HG03575 (cell line): ENCODE data around the gene COLQ.
"Not testable (repeated sequence)": the region's sequence is repeated elsewhere in the genome, so short reads cannot be mapped to it uniquely, and the experiment has no call there.

Experiments used
- ATAC-seq: cut with Tn5 transposase; IDR thresholded peaks from one replicate; pipeline ENCODE4 v1.9.1; 2021; ENCODE audit not compliant: unreplicated experiment, insufficient number of reproducible peaks, low FRiP score; ENCODE audit errors: extremely low read depth

COLQ gene

DNA sequence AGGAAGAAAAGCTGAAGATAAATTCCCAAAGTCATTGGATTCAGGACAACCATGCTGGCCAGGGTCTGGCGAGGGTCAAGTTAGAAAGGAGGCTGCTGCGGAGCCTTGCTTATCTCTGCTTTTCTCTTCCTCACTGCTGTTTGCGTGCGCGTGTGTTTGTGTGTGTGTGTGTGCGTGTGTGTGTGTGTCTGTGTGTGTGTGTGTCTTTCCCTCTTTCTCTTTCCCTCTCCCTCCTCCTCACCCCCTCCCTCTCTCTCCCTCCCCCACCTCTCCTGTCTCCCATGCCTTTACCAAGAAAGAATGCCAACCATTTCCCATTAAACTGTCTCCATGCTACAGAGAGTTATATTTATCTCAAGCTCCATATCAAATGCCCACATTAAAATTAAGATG, at the start of gene COLQ:
COLQ (minus strand) TSS at position 134 of the 393 bp plus-strand sequence; CDS start at position 53, 81 bp downstream.
- no peak for ATAC-seq

DNA sequence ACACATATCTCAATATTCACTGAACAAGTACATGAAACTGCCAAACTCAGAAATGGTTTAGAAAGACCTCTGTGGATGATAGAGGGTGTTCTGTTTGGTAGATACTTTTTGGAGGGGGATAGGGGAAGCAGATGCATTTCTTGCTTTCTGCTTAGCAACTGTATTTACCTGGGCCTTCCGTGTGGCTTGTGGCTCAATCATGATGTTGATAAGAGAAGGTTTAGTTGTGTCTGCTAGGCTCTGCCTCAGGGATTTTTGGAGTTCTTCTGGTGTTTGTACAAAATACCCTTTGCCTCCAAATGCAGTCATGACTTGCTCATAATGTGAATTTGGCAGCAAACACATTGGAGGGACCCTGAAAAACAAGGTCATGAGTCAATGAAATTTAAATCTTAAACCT, 41.7 kb upstream of the COLQ start:
- no peak for ATAC-seq

DNA sequence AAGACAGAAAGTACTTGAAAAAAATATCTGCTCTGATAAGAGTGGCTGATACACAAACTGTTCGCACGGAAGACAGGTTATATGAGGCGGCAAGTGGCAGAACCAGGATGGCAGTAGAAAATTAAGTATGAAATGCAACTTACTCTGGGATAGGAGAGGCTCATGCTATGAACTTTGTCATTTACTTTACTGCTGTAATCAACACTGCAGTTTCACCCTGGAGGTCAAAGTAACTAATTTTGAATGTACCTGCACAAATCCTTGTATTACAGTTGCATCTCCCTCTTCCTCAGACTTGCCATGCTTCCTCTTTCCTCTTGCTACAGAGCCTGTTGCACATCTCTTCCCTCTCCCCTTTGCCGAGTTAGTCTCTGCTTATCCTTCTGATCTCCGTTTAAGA, 41.1 kb upstream of the COLQ start:
- ATAC-seq = no peak

DNA sequence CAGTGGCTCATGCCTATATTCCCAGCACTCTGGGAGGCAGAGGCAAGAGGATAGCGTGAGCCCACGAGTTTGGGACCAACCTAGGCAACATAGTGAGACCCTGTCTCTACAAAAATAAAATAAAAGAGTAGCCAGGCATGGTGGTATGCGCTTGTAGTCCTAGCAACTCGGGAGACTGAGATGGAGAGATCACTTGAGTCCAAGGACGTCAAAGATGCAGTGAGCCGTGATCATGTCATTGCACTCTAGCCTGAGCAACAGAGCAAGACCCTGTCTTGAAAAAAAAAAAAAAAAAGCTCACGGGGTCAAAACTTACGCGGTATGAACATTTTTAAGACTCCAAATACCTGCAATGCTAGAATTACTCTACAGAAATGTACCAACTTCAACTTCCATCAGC, 37.1 kb upstream of the COLQ start:
- ATAC-seq = no peak

DNA sequence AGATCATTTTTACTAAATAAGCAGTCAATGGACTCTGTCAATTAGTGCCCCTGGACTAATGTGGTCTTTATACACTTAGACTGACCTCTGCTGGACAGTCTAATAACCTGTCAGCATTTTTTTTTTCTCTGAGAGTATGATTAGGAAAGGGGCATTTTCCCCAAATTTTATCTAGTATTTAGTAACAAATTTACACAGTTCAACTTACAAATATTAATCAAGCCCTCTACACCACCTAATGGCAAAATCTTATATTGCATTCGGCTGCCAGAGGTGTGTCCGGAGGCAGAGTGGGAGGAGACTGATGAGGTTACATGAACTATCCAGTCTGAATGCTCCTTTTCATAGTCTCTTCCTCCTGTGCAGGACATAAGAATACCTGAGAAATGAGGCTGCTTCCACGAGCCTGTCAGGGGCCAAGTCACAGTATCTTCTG, 36.0 kb upstream of the COLQ start:
- ATAC-seq = no peak

DNA sequence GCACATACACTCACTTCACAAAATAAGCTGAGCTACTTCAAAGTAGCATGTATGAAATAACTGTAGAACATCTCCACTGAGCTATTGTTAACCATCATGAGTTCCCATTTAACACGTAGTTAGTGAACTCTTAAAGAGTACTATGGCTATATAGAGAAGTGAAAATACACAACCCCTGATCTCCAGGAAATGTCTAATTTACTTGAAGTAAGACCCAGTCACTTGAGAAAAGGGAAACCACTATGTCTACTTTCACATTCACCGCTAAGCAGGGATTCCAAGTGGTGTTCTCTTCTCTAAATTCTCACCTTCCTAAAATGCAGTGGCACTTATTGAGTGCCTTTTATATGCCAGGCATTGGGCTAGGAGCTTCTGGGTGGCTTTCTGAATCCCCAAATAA, 35.0 kb upstream of the COLQ start:
- peak; percentile 92 for ATAC-seq

DNA sequence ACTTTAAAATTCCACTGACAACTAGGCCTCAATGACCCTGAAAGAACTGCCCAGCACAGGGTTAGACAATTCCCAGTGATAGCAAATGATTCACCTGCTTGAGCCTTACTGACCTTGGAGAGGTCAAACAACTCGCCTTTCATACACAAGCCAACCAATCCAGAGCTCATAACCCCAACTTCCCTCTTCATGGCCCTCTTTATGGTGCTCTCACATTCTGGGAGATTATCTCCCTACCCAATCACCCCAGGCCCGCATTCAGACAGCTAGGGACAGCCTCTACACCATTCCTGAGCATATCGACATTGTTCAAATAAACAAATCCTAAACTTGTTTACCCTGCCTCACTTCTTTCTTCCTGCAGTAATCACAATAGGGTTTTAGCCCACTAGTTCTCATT, 32.2 kb upstream of the COLQ start:
- no peak for ATAC-seq

DNA sequence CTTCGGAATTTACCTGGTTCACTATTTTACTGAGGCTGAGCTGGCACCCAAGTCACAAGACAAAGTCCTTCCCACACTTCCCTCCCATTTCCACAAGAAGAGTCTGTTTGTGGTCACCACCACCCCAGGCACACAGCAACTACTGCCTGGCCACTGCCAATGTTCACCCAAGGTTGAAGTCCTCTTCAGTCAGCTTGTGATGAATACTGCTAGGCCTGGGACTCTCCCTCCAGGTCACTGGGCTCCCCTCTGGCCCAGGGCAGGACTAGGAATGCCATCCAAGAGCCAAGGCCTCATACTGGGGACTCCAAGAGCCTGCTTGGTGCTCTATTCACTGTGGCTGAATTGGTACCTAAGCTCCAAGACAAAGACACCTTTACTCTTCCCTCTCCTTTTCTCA, 30.4 kb upstream of the COLQ start:
- ATAC-seq = no peak

DNA sequence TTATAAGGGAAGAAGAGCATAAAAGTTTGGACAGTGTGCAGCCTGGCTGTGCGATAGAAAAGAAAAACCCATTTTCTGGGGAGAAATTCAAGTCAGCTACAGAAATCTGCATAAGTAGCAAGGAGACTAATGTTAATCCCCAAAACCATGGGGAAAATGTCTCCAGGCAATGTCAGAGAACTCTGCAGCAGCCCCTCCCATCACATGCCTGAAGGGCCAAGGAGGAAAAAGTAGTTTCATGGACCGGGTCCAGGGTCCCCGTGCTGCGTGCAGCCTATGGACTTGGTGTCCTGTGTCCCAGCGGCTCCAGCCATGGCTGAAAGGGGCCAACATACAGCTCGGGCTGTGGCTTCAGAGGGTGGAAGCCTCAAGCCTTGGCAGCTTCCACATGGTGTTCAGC, 28.3 kb upstream of the COLQ start:
- ATAC-seq = no peak

DNA sequence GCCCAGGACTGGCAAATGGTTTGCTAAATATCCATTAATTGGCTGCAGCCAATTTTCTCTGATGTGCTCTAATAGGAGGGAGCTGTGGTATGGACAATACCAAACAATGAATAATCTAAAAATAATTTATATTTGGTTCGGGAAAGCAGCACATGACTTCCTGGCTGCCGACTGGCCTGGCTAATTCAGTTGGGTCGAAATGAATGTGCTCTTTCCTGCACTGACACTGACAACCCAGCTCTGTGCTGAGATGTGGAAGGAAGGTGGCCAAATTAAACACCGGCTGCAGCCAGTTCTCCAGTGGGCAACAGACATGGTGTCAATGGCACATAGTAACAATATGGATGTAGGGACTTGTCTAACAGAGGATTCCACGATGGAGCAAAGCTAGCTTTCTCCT, 21.1 kb upstream of the COLQ start:
- ATAC-seq = no peak

DNA sequence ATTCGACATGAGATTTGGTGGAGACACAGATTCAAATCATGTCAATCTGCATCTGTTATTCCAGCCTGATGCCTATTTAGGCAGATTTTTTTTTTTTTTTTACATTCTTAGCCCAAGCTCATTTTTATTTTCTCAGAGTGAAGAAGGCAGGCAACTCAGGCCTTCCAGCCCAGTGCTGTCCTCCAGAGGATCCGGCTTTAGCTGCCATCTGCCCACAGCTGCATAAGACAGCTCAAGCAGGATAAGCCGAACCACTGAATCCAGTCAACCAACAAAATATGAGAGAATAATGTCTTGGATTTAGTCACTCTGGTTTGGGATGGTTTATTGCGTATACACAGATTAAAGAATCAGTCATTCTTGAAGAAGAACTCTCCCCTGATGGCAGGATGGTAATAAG, 19.9 kb upstream of the COLQ start:
- no peak for ATAC-seq

DNA sequence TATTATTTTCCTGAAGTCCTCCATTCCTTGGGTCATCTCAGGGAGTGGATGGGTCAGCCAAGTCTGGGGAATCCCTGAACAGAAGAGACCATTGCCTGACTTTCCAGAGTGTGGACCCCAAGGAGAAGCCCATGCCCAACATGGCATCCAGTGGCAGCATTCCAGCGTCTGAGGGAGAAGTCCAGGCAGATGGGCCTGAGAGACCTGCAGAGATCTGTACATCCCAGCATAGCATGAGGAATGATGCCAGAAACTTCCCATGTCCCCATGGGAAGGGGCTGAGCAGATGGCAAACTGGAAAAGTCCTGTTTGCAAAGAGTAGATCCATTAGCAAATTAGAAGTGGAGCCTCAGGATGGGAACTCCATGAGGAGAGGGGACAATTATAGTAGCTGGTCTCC, 17.6 kb upstream of the COLQ start:
- no peak for ATAC-seq

DNA sequence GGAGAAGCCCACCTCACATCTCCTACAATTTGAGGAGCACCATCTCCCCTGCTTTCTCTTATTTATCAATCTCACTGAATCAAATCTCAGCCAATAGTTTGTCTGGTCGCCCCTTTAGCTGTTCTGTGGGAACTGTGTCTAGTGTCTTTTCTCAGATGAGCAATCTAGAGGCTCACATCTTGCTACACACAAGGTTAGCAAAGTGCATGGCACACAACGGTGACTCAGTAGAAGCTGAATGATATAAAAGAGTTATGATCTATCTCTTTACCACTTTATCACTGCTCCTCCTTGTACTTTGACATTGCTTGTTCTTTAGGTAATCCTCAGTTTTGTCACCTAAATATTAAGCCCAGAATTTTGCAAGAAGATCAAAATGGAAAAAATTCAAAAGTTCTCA, 16.8 kb upstream of the COLQ start:
- ATAC-seq = no peak

DNA sequence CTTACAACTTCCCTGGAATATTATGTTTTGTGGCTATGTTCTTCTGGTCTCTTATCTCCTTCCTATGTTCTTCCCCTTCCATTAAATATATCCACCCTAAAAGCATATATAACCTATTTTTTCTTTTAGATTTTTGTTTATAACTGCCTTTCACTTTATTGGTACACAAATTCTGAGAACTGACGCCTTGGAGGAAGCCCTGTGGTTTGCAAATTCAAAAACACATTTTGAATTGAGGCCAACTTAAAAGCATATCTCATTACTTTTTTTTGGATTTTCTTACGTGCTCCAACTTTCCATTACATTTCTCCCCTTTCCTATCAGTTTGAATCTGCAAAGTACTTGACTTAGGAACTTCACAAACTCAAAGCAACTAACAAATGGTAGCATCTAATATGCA, 15.3 kb upstream of the COLQ start:
- ATAC-seq = no peak

DNA sequence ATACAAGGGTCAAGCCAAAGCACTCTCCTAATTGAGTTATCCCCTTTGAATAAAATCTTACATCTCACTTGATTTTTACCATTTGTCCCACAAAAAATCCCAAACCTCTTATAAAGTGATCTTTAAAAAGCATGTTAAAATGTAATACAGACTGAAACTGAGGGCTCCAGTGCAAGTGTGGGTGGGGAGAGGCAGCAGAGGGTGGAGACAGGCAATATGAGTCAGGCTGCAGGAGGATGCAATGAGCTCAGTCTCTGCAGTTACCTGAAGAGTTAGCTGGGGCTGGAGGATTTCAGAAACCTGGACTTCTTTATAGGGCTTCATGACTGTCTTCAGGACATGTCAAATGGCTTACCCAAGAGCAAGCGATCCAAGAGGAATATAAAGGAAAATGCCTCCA, 14.2 kb upstream of the COLQ start:
- ATAC-seq = no peak

DNA sequence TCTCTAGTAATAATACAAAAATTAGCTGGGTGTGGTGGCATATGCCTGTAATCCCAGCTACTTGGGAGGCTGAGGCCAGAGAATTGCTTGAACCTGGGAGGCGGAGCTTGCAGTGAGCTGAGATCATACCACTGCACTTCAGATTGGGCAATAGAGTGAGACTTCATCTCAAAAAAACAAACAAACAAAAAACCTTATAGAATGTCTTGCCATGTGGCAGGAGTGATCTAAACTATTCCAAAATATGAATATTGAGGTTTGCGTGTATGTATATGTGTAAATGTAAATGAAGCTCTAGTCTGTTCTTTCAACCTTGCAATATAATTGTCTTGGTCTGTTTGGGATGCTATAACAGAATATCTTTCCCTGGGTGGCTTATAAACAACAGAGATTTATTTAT, 11.1 kb upstream of the COLQ start:
- ATAC-seq = not testable (repeated sequence)

DNA sequence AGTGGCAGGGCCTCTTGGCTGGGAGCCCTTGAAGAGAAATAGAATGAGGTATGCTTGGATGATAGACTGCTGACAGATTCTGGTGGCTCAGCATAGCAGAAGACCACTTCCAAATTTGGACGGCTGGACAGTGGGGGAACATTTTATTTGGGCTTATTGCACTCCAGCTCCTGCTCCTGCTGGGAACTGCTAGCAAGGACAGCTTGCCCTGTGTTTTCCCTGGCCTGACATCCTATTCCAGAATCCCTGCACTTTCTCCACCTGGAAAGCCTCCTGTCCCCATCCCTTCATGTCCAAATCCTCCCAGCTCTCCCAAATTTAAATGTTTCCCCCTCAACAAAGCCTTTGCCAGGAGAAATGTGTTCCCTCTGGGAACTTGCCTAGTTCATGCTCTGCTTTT, 9.8 kb upstream of the COLQ start:
- ATAC-seq = no peak

DNA sequence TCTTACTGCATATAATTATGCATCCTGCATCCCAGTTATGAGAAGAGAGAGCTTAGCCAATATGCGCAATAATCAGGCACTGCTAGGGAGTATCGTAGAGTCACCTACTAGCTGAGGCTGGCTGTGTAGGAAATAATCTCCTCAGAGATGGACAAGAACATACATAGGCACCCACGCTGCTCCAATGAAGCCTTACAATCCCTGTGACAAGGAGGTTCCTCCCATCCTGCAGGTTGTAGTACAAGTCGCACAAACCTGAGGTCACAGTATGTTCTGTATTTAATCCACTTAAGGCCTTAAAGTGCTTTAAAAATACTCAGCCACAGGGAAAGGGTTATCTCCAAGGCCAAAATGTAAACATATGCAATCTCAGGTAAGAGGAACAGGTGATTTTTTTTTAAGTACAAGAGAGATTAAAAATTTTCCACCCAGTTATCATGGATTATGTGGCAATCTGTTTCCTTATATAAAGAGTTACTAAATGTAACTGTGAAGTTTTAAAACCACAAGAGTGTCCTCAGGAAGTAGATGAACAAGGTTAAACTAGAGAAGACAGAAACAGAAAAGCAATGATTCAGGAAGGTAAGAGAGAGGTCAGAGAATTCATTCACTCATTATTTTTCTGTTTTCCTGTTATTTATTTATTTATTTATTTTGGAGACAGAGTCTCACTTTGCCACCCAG, 7.5 kb upstream of the COLQ start:
- ATAC-seq = no peak

DNA sequence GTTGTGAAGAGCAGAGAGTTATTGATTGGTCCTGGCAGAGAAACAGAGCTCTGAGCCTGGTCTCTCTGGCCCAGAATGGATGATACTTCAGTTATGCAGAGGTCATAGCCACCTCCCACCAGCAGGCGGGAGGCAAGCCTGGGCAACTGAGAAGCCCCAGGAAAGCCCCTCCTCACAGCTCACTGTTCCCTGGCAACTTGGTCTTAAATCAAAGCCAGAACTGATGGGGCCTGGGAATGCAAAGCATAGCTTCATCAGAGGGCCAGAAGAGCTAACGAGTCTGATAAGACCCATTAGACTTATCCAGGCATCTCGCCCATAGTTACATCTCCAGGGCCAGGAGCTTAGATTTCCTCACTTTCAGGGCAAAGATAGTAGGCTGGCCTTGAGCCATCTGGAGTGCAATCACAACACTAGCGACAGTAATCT, 5.5 kb upstream of the COLQ start:
- ATAC-seq = no peak

DNA sequence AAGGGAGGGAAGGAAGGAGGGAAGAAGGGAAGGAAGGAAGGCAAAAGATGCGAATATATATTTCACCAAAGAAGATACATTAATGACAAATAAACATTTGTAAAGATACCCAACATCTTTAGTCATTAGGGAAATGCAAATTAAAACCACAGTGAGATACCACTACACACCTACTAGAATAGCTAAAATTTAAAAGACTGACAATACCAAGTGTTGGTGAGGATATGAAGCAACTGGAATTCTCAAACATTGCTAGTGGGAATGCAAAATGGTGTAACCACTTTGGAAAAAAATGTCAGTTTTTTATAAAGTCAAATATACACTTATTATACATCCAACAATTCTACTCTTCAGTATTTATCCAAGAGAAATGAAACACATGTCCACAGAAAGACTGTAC, 4.3 kb upstream of the COLQ start:
- no peak for ATAC-seq

DNA sequence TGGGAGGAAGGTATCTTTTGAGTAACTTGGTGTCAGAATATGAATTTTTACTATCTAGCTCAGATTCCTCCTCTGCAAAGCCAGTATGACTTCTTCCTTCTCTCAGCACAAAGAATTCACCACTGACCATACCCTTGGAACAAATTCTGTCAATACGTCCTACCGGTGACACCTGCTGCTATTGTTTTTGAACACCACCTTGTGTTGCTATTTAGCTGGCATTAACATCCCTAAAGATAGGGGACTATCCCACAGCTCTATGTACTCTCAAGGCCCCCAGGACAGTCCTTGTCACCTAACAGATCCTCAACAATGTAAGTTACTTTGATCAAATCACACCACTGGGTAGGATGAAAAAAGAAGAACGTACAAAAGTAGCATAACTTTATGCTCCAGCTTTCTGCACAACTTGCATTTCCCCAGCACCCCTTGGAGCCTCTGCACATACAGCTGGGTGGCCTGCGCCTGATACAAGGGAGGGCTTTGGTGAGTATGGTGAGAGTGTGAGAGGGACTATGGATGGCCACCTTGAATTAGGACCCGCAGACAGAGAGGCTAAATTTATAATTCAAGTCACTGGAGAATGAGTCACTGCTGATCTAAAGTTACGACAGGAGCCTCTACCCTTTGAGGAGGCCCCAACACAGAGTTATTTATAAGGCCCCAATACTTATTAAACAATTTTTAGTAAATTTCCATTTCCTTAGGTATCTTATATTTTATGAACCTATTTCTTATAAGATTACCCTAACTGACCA, 2.3 kb upstream of the COLQ start:
- no peak for ATAC-seq
